Ishikawa (cell line): ENCODE data around the gene GPC1.

Experiments used
- CEBPB ChIP-seq: IDR thresholded peaks from 2 replicates; pipeline ENCODE4 v1.6.1; 2012
- CREB1 ChIP-seq: IDR thresholded peaks from 2 replicates; pipeline ENCODE4 v1.6.1; 2012; ENCODE audit warnings: low read depth
- EGR1 ChIP-seq: IDR thresholded peaks from 2 replicates; pipeline ENCODE4 v1.6.1; 2012
- EP300 ChIP-seq: IDR thresholded peaks from 2 replicates; pipeline ENCODE4 v1.6.1; 2012; ENCODE audit warnings: borderline replicate concordance
- FOXM1 ChIP-seq: IDR thresholded peaks from 2 replicates; pipeline ENCODE4 v1.6.1; 2012; ENCODE audit warnings: low read depth, borderline replicate concordance
- NFIC ChIP-seq: IDR thresholded peaks from 2 replicates; pipeline ENCODE4 v1.6.1; 2012
- RAD21 ChIP-seq: IDR thresholded peaks from 2 replicates; pipeline ENCODE4 v1.6.1; 2012; ENCODE audit warnings: low read depth
- TAF1 ChIP-seq: IDR thresholded peaks from 2 replicates; pipeline ENCODE4 v1.6.1; 2012; ENCODE audit warnings: low read depth, mild to moderate bottlenecking
- TCF12 ChIP-seq: IDR thresholded peaks from 2 replicates; pipeline ENCODE4 v1.6.1; 2012; ENCODE audit warnings: low read depth
- TEAD4 ChIP-seq: IDR thresholded peaks from 2 replicates; pipeline ENCODE4 v1.6.1; 2012
- YY1 ChIP-seq: IDR thresholded peaks from 2 replicates; pipeline ENCODE4 v1.6.1; 2012; ENCODE audit warnings: low read depth
- ZBTB7A ChIP-seq: IDR thresholded peaks from 2 replicates; pipeline ENCODE4 v1.6.1; 2012; ENCODE audit warnings: low read depth
- TF ChIP-seq, protein P1 (sequence below): IDR thresholded peaks from 2 replicates; pipeline ENCODE4 v1.6.1; 2012
- TF ChIP-seq, protein P2 (sequence below): IDR thresholded peaks from 2 replicates; pipeline ENCODE4 v1.6.1; 2012
- TF ChIP-seq, protein P3 (sequence below): IDR thresholded peaks from 2 replicates; pipeline ENCODE4 v1.6.1; 2012; ENCODE audit warnings: low read depth, mild to moderate bottlenecking

Gene GPC1

DNA sequence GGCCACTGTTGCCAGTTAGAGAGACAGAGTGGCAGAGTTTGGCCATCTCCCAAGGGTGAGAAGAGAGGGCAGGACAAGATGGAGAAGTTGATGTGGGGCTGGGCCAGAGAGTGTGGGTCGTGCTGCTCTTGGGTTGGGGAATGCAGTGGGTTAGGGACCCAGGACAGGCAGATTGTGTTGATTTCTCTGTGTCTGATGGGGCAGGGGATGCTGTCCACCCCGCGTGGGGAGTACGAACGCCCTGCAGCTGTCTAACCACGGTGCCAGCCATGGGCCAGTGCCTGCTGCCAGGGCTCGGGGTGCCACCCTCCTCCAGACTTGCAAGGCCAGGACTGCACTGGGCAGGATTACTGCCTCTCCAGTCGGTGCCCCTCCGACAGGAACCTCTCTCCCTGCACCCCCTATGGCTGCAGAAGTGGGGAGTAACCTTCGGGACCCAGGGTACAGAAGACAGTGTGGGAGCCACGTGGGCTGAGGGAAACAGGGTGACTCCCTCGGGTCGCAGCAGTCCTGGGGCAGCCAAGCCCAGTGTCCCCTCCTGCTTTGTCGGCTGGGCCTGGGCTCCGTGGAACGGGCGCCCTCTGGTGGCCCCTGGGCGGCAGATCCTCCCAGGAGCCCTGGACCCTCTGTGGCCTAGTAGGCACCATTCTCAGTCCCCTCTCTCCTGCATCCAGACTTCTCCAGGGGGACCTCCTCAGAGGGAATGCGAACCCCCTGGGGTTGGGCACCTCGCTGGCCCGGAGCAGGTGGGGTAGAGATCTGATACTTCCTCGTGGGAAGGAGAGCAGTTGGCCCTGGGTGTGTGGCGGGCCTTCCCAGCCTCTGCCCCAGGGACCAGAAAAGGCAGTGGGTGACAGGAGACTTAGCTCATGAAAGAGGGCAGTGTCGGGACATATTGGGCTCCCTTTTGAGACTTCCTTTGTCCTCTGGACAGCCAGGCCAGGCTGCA, 2.7 kb downstream of the GPC1 start:
- TF ChIP-seq FOXM1: no peak
- TF ChIP-seq YY1: no peak
- no peak for TF ChIP-seq EP300
- 0 out of 2 replicates have a peak, but pooled peaks have one; percentile 10 for TF ChIP-seq NFIC
- no peak for TF ChIP-seq TAF1
- no peak for TF ChIP-seq TCF12
- peak; percentile 97 for TF ChIP-seq RAD21

DNA sequence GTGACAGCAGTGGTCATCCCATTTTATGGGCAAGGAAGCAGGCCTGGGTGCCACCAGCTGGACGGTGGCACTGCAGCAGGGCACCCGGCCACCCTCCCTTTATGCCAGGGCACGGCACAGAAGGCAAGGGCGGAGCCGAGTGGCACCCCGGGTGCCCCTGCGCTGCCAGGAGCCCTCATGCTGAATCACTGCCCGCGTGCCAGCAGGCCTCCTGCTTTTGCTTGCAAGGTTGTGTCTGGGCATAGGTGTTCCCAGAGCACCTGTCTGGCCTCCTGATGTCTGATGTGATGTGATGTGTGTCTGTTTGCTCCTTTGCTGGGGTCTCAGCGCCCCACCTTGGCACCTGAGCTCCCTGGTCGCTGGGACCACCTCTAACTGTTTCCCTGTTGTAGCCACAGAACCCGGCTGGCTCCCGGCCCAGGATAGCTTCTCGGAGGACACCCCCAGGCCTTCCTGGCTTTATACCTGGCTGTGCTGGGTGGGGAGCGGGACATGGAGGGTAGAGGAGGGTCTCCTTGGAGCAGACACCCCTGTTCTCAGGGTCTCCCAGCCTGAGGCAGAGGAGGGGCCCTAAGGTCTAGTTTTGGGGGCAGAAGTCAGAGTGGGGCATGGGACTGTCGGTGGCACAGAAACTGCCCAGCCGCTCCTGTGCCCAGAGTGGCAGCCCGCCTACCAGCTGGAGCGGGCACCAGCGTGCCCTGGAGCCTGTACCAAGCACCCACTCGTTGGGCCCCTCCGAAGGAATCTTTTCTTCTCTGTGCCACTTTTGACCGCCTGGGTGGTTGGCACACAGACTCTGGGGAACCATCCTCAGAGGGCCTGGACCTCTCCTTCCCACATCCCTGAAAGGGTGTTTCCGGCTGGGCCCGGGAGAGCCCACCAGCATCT, 3.6 kb downstream of the GPC1 start:
- no peak for TF ChIP-seq TCF12
- no peak for TF ChIP-seq TEAD4
- no peak for TF ChIP-seq NFIC
- no peak for TF ChIP-seq CREB1
- TF ChIP-seq EGR1: no peak

DNA sequence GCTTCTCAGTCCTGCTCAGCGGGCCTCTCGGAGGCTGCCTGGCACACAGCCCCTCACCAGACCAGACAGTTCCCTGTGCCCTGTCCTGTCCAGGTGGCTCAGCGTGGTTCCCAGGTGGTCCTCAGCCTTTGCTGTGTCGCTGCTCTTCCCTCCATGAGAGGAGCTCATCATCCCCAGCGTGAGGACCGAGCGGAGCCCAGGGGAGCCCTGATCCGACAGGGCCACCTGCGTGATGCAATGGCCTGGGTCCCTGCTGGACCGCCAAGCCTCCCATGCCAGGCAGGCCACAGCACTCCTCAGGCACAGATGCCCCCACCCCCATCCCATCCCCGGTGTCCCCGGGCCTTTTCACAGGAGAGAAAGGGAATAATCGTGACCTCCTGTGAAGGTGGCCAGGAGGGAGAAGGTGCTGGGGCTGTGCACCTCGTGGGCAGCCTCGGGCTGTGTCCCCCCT, 4.3 kb downstream of the GPC1 start:
- TF ChIP-seq NFIC: no peak
- no peak for TF ChIP-seq TAF1
- TF ChIP-seq, protein P1, sequence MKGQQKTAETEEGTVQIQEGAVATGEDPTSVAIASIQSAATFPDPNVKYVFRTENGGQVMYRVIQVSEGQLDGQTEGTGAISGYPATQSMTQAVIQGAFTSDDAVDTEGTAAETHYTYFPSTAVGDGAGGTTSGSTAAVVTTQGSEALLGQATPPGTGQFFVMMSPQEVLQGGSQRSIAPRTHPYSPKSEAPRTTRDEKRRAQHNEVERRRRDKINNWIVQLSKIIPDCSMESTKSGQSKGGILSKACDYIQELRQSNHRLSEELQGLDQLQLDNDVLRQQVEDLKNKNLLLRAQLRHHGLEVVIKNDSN: no peak
- TF ChIP-seq CREB1: no peak
- TF ChIP-seq TCF12: no peak
- TF ChIP-seq EGR1: no peak
- no peak for TF ChIP-seq FOXM1
- TF ChIP-seq ZBTB7A: no peak
- no peak for TF ChIP-seq YY1
- TF ChIP-seq, protein P2, sequence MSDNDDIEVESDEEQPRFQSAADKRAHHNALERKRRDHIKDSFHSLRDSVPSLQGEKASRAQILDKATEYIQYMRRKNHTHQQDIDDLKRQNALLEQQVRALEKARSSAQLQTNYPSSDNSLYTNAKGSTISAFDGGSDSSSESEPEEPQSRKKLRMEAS: no peak
- TF ChIP-seq RAD21: no peak
- TF ChIP-seq, protein P3, sequence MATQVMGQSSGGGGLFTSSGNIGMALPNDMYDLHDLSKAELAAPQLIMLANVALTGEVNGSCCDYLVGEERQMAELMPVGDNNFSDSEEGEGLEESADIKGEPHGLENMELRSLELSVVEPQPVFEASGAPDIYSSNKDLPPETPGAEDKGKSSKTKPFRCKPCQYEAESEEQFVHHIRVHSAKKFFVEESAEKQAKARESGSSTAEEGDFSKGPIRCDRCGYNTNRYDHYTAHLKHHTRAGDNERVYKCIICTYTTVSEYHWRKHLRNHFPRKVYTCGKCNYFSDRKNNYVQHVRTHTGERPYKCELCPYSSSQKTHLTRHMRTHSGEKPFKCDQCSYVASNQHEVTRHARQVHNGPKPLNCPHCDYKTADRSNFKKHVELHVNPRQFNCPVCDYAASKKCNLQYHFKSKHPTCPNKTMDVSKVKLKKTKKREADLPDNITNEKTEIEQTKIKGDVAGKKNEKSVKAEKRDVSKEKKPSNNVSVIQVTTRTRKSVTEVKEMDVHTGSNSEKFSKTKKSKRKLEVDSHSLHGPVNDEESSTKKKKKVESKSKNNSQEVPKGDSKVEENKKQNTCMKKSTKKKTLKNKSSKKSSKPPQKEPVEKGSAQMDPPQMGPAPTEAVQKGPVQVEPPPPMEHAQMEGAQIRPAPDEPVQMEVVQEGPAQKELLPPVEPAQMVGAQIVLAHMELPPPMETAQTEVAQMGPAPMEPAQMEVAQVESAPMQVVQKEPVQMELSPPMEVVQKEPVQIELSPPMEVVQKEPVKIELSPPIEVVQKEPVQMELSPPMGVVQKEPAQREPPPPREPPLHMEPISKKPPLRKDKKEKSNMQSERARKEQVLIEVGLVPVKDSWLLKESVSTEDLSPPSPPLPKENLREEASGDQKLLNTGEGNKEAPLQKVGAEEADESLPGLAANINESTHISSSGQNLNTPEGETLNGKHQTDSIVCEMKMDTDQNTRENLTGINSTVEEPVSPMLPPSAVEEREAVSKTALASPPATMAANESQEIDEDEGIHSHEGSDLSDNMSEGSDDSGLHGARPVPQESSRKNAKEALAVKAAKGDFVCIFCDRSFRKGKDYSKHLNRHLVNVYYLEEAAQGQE: no peak

DNA sequence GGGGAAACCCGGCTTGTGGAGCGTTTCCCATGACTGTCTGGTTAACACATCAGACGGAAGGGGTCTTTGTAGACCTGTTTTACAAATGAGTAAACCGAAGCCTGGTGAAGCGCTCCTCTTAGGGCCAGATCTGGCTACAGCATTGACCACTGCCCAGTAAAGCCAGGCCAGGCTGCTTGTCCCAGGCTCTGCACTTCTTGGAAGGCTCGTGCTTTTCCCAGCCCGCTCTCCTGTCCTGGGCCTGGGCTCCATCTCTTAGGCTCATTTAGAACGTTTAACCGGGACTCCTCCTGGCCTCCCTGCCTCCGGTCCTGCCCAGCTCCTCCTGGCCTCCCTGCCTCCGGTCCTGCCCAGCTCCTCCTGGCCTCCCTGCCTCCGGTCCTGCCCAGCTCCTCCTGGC, 4.8 kb downstream of the GPC1 start:
- no peak for TF ChIP-seq EGR1
- no peak for TF ChIP-seq FOXM1
- TF ChIP-seq, protein P3: no peak
- TF ChIP-seq TEAD4: no peak
- TF ChIP-seq ZBTB7A: no peak
- TF ChIP-seq YY1: no peak
- TF ChIP-seq, protein P1: no peak
- TF ChIP-seq, protein P2: no peak

DNA sequence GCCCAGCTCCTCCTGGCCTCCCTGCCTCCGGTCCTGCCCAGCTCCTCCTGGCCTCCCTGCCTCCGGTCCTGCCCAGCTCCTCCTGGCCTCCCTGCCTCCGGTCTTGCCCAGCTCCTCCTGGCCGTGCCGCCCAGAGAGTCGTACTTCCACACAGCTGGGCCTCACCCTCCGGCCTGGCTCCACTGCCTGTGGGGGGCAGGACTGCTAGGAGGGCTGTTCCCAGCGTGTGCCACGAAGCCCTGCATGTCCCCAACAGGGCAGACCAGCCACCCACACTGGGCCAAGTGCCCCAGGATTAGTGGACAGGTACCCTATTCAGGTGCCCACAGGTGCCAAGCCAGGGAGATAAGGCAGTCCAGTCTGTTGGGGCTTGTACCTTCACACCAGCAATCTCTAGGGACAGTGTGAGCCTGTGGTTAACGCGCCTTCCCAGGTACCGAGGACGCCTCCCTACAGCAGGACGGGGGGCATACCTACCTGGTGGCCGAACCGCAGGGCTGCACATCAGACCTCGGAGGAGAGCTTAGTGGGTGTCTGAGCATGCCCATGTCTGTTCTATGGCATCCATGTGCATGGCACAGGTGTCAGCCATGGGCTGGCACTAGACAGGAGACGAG, 5.3 kb downstream of the GPC1 start:
- TF ChIP-seq NFIC (no peak), YY1 (no peak), ZBTB7A (no peak), EP300 (no peak), CEBPB (no peak), RAD21 (no peak)
- TF ChIP-seq, protein P3: no peak
- TF ChIP-seq, protein P1: no peak
- TF ChIP-seq, protein P2: no peak
